Kidney epithelial cell (primary cell): ENCODE measurements around the gene MAN1C1. TPM values are rescaled to one million over a fixed set of nuclear protein-coding genes. Genes with fewer than 3 reads are reported as not detected.

ENCODE experiments used
- DNase-seq: peaks from one replicate; pipeline ENCODE4 v3.0.0-alpha.2; 2010; ENCODE audit warnings: low read depth
- H3K27me3 ChIP-seq: 2 replicates; pipeline ENCODE4 v1.6.0; 2011; ENCODE audit warnings: low read length; ENCODE audit not compliant: control insufficient read depth, insufficient read depth
- H3K36me3 ChIP-seq: 2 replicates; pipeline ENCODE4 v1.5.1; 2011; ENCODE audit warnings: low read length; ENCODE audit not compliant: control insufficient read depth, insufficient read depth
- H3K4me3 ChIP-seq: 2 replicates; pipeline ENCODE4 v1.5.1; 2011; ENCODE audit warnings: low read depth, mild to moderate bottlenecking, control low read depth, low read length
- CTCF ChIP-seq: IDR thresholded peaks from 2 replicates; pipeline ENCODE4 v1.5.1; 2011; ENCODE audit warnings: mild to moderate bottlenecking, moderate library complexity, low read length, control low read depth, inconsistent platforms; ENCODE audit not compliant: insufficient read depth, poor library complexity, severe bottlenecking
- total RNA-seq: library from RNA; depleted of rRNA; stranded (reverse); fragments of >200 nt; gene quantifications from 2 replicates; pipeline ENCODE4 v1.2.3, GENCODE V29; 2015

Gene MAN1C1
- total RNA-seq, 1 donor from 2014 or later: 1.4 TPM

DNA sequence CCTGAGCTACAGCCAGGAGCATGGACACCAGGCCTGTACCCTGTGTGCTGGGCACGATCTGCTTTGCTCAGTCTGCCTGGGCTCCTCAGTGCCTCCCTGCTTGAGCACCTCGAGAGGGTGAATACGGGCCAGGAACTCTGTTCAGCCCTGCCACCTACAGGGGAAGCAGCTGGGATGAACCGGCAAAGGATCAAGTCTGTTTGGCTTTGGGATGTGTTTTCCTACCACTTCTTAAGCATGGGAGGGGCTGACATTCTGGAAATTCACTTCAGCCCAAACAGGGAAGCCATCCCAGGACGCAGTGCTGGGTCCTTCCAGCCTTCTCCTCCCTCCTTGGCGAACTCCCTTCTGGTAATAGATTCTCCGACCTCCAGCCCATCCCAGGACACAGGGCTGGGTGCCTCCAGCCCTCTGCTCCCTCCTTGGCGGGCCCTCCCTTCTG is 127.6 kb downstream of the MAN1C1 start:
- H3K4me3 ChIP-seq: no peak overlapping the region
- TF ChIP-seq CTCF: peak; percentile 44
- H3K36me3 ChIP-seq: no peaks in the 10 kb centered on the region
- peaks cover 19% of the 10 kb centered on the region for H3K27me3 ChIP-seq
- no peak for DNase-seq

- DNase-seq: no peak
- Histone ChIP-seq H3K36me3 (no peaks in the 10 kb centered on the region), H3K27me3 (peaks cover 21% of the 10 kb centered on the region), H3K4me3 (no peak overlapping the region)
- no peak for TF ChIP-seq CTCF
Observed at GRCh38 chr1:25744636-25745425, 128.2 kb downstream of the MAN1C1 start.

- Histone ChIP-seq H3K36me3 (no peaks in the 10 kb centered on the region), H3K4me3 (no peak overlapping the region), H3K27me3 (peaks cover 27% of the 10 kb centered on the region)
- DNase-seq: no peak
- TF ChIP-seq CTCF: no peak
Observed at GRCh38 chr1:25746299-25747045, 129.9 kb downstream of the MAN1C1 start.

DNA sequence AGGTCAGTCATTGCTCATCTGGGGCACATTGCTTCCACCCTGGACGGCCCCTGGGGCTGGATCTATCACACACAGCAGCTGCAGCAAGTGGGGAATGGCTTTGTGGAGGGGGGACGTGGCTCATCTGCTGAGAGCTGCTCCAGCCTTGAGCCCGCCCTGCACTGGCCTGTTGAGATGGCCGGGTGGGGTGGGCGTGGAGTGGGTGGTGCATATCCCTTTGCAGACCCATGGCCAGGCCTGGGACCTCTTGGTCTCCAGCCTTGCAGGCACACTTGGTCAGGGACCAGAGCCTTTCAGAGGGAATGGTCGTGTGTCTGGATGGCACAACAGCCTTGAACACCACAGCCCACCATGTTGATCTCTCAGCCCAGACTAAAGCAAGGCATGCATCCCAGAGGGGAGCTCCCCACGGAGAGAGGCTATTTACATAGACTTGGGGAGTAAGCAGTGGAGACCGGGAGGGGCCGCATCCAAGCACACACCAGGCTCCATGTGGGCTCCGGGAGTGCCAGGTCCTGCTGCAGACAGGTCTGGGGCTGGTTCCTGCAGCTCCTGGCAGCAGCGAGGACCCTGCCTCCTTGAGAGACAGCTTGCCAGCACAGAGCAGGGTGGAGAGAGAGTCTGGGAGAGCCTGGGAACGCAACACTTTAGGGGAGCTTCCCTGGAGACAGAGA is 130.6 kb downstream of the MAN1C1 start:
- no peak for TF ChIP-seq CTCF
- Histone ChIP-seq H3K27me3 (peaks cover 25% of the 10 kb centered on the region), H3K4me3 (no peak overlapping the region), H3K36me3 (no peaks in the 10 kb centered on the region)
- DNase-seq: no peak

- no peak for TF ChIP-seq CTCF
- no peak overlapping the region for H3K4me3 ChIP-seq
- no peaks in the 10 kb centered on the region for H3K36me3 ChIP-seq
- H3K27me3 ChIP-seq: peaks cover 23% of the 10 kb centered on the region
- DNase-seq: no peak
Observed at GRCh38 chr1:25748531-25749205, 132.1 kb downstream of the MAN1C1 start.
